GM19240 (cell line): ENCODE results near the gene PMEL.
"Not testable (repeated sequence)": the region's sequence is repeated elsewhere in the genome, so short reads cannot be mapped to it uniquely, and the experiment has no call there.

Source experiments
- DNase-seq: peaks from one replicate; pipeline ENCODE4 v3.0.0; 2011; ENCODE audit warnings: low spot score; ENCODE audit not compliant: insufficient read length

The PMEL gene

GRCh38 chr12:55965941-55966407 is at the start of gene PMEL:
TSS of gene PMEL (minus strand) at chr12:55966042. CDS start at chr12:55966011, 31 bp downstream.
- no peak for DNase-seq

GRCh38 chr12:56014205-56014604 is 48.4 kb upstream of the PMEL start:
- no peak for DNase-seq

- DNase-seq: no peak
These were observed 47.6 kb upstream of the PMEL start for GRCh38 chr12:56013482-56013881.

- no peak for DNase-seq
These were observed 45.8 kb upstream of the PMEL start for GRCh38 chr12:56011509-56012090.

- DNase-seq: no peak
These were observed 44.3 kb upstream of the PMEL start for GRCh38 chr12:56010111-56010570.

GRCh38 chr12:56007564-56008559 is 42.0 kb upstream of the PMEL start:
- peak; percentile 78 for DNase-seq

- DNase-seq: no peak
These were observed 38.4 kb upstream of the PMEL start for GRCh38 chr12:56004211-56004610.

GRCh38 chr12:56003376-56003775 is 37.5 kb upstream of the PMEL start:
- DNase-seq: not testable (repeated sequence)

GRCh38 chr12:56001487-56002100 is 35.8 kb upstream of the PMEL start:
- DNase-seq: no peak

- DNase-seq: not testable (repeated sequence)
These were observed 34.2 kb upstream of the PMEL start for GRCh38 chr12:55999999-56000540.

- not testable (repeated sequence) for DNase-seq
These were observed 33.7 kb upstream of the PMEL start for GRCh38 chr12:55999522-55999921.

GRCh38 chr12:55997535-55997859 is 31.7 kb upstream of the PMEL start:
- DNase-seq: no peak

- peak; percentile 100 for DNase-seq
These were observed 31.1 kb upstream of the PMEL start, which contains the start of gene SUOX for GRCh38 chr12:55996715-55997534. TSS of gene SUOX (plus strand) at chr12:55997276. CDS start at chr12:56002222, 4,946 bp downstream.

GRCh38 chr12:55996201-55996714 is 30.4 kb upstream of the PMEL start:
- DNase-seq: peak; percentile 43

- DNase-seq: no peak
These were observed 29.5 kb upstream of the PMEL start for GRCh38 chr12:55995366-55995765.

- no peak for DNase-seq
These were observed 27.5 kb upstream of the PMEL start for GRCh38 chr12:55993230-55993853.

- no peak for DNase-seq
These were observed 25.3 kb upstream of the PMEL start for GRCh38 chr12:55991110-55991509.

GRCh38 chr12:55985976-55986375 is 20.1 kb upstream of the PMEL start:
- not testable (repeated sequence) for DNase-seq

GRCh38 chr12:55985341-55985740 is 19.5 kb upstream of the PMEL start:
- no peak for DNase-seq

GRCh38 chr12:55984861-55985260 is 19.0 kb upstream of the PMEL start:
- no peak for DNase-seq
